ENCODE results near the gene QTRT2.

- no peak for TF ChIP-seq TARDBP (IDR thresholded peaks at IDR 0.05)
- no peak for TF ChIP-seq ZFX (CRISPR knock-in tag; IDR thresholded peaks at IDR 0.05)
- no peak for TF ChIP-seq ZFP1 (CRISPR knock-in tag; IDR thresholded peaks at IDR 0.05)
- TF ChIP-seq CHD1 (IDR thresholded peaks at IDR 0.05; ENCODE audit: low read length), result no peak
- TF ChIP-seq RBM14 (IDR thresholded peaks at IDR 0.05; ENCODE audit: borderline replicate concordance, insufficient read depth, low read depth, low read length), result no peak
- no peak for TF ChIP-seq MAX (CRISPR knock-in tag; IDR thresholded peaks at IDR 0.05)
- TF ChIP-seq TGIF2 (CRISPR knock-in tag; IDR thresholded peaks at IDR 0.05), result no peak
- no peak for TF ChIP-seq EP300 (IDR thresholded peaks at IDR 0.05; ENCODE audit: low read length)
- TF ChIP-seq CTCF (IDR thresholded peaks at IDR 0.05 in 2 of 3, conservative IDR thresholded peaks at IDR 0.05 in 1 of 3; ENCODE audit: insufficient read depth in 2 of 3, low read depth in 1 of 3, low read length in 3 of 3), result no peak
- no peak for TF ChIP-seq MCM3 (IDR thresholded peaks at IDR 0.05)
- TF ChIP-seq NR3C1 (CRISPR knock-in tag; IDR thresholded peaks at IDR 0.05), result no peak
- no peak for TF ChIP-seq NFRKB (IDR thresholded peaks at IDR 0.05; ENCODE audit: low read depth)
Measured at GRCh38 chr3:114081037-114081436, 24.5 kb downstream of the QTRT2 start.

Measured in K562 (cell line).